Aorta (tissue), 5 donors: ENCODE measurements around the gene CD33. TPM values are rescaled to one million over a fixed set of nuclear protein-coding genes. Genes with fewer than 3 reads are reported as not detected.
A peak's percentile ranks its signal among the peaks of the same experiment; 100 is the strongest.
"Not testable (repeated sequence)": the region's sequence is repeated elsewhere in the genome, so short reads cannot be mapped to it uniquely, and the experiment has no call there.

Source experiments
- ATAC-seq: fragments of 200-7000 bp; cut with Tn5 transposase; one replicate; pipeline ENCODE4 v1.9.1; 2022; ENCODE audit warnings: moderate library complexity; ENCODE audit not compliant: low FRiP score
- DNase-seq, 2 donors: peaks; one replicate each; pipeline ENCODE4 v3.0.0-alpha.2; 2020
- H3K27ac ChIP-seq, 2 donors: one replicate each; pipeline ENCODE4 v1.5.1; 2013; ENCODE audit warnings: low read length in 2 of 2, mild to moderate bottlenecking in 2 of 2, moderate library complexity in 2 of 2, control low read depth in 1 of 2, inconsistent platforms in 1 of 2, low read depth in 1 of 2
- H3K27me3 ChIP-seq, 2 donors: one replicate each; pipeline ENCODE4 v1.6.1; 2013; ENCODE audit warnings: control low read depth in 1 of 2, low read length in 1 of 2, mild to moderate bottlenecking in 1 of 2, moderate library complexity in 1 of 2; ENCODE audit not compliant: insufficient read depth in 2 of 2, control insufficient read depth in 1 of 2
- H3K36me3 ChIP-seq, 2 donors: one replicate each; pipeline ENCODE4 v1.6.1; 2013; ENCODE audit warnings: control low read depth in 1 of 2, low read length in 1 of 2, mild to moderate bottlenecking in 1 of 2; ENCODE audit not compliant: insufficient read depth in 2 of 2, control insufficient read depth in 1 of 2
- H3K4me1 ChIP-seq, 2 donors: one replicate each; pipeline ENCODE4 v1.6.1; 2013; ENCODE audit warnings: low read length in 2 of 2, control low read depth in 1 of 2, mild to moderate bottlenecking in 1 of 2, moderate library complexity in 1 of 2; ENCODE audit not compliant: insufficient read depth in 2 of 2, control insufficient read depth in 1 of 2
- H3K4me3 ChIP-seq, 2 donors: one replicate each; pipeline ENCODE4 v1.5.1; 2013; ENCODE audit warnings: low read length in 2 of 2, control low read depth in 1 of 2, mild to moderate bottlenecking in 1 of 2
- H3K9me3 ChIP-seq: one replicate; pipeline ENCODE4 v1.6.1; 2013; ENCODE audit warnings: mild to moderate bottlenecking, low read length; ENCODE audit not compliant: control insufficient read depth
- WGBS, 2 donors: extraction: QIAGEN DNeasy Blood & Tissue Kit; methylation state at CpG; one replicate each; pipeline ENCODE4 v1.1.7; 2013; 5-methylcytosine and 5-hydroxymethylcytosine counted together
- intact Hi-C, 2 donors: fragments of 100-400 bp; cut with DNase I; formaldehyde crosslinking; loops; one replicate each; pipeline versions ENCODE4 v1.14.2 to v1.15.0; 2022
- polyA plus RNA-seq, 2 donors: library from polyadenylated mRNA; stranded (reverse); fragments of 200-250 nt; gene quantifications; one replicate each; pipeline ENCODE4 v1.2.3, GENCODE V29; 2013
- total RNA-seq, 2 donors: library from RNA; stranded (reverse); fragmentation: NEBNext Ultra II Directional; extraction: Animal tissue kit (Norgen Biotek cat#: 25700); gene quantifications; one replicate each; pipeline ENCODE4 v1.2.1, GENCODE V29; 2021
- donor health status: healthy with polysubstance abuse.
- donor health status: Bipolar disorder and iron deficiency.
- donor health status: DM: no; HTN: no; CAD: no.
- donor health status: DM: no; HTN: no; CAD: no.
- donor health status: DM: yes; HTN: yes; CAD: no.

CD33 gene
- total and polyA plus RNA-seq, 4 donors, result 1.4 to 15.0 (median 7.8) TPM

DNA sequence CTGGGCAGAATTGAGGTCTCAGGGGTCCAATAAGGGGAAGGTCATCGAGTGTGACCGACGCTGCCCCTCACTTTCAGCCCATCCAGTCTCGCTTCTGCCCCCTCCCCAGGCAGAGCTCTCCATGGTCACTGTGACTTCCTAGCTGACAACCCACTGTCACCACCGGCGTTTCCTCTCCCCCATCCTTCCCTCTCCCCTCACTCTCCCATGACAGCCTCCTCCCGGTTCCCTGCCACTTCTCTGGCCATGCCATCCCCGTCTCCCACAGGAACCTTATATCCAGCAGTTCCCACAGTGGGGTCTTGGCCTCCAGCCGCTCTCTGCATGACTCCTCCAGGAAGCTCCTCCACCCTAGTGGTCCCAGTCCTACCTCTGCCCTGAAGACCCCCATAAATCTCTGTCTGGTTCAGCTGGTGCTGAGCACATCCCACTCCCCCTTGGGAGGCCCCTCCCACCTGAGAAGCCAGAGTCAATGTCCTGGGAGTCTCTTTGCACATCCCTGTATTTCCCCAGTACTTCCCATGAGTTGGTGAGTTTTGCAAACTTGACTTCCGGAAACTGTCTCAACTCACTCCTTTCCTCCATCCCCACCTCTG is 24.7 kb upstream of the CD33 start:
- Histone ChIP-seq H3K4me1 (no peaks in the 10 kb centered on the region), H3K4me3 (no peak overlapping the region), H3K36me3 (no peaks in the 10 kb centered on the region), H3K27me3 (no peaks in the 10 kb centered on the region), H3K9me3 (no peaks in the 10 kb centered on the region), H3K27ac (no peak overlapping the region)
- WGBS, 2 donors, result 62 to 63% methylated on average over 9 to 10 of the region's 10 CpGs
- intact Hi-C loops, result no loop called here
- ATAC-seq (no peak), DNase-seq (no peak)

DNA sequence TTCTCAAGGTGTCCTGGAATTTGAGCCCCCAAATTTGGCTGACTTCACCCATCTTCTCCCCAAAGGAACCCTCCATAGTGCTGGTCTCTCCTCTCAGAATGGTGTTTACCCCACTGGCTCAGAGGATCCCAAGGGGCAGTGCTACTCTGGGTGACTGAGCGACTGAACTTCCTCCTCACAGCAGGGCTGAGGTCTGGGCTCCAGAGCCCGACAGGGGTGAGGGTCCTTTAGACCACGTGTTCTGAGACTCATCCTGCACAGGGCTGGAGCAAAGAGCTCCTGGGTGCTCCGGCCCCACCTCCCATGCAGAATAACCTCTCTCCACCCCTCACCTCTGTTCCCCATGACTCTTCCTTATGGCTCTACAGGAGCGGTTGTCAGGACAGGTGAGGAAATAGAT is 23.2 kb upstream of the CD33 start:
- intact Hi-C loops, result no loop called here
- no peaks in the 10 kb centered on the region for H3K4me1 ChIP-seq
- H3K36me3 ChIP-seq, result no peaks in the 10 kb centered on the region
- ATAC-seq (no peak), DNase-seq (no peak)
- no peak overlapping the region for H3K27ac ChIP-seq
- H3K4me3 ChIP-seq, result no peak overlapping the region
- H3K27me3 ChIP-seq, result no peaks in the 10 kb centered on the region
- no peaks in the 10 kb centered on the region for H3K9me3 ChIP-seq
- 57 to 61% methylated on average over 5 of the region's 5 CpGs for WGBS, 2 donors

DNA sequence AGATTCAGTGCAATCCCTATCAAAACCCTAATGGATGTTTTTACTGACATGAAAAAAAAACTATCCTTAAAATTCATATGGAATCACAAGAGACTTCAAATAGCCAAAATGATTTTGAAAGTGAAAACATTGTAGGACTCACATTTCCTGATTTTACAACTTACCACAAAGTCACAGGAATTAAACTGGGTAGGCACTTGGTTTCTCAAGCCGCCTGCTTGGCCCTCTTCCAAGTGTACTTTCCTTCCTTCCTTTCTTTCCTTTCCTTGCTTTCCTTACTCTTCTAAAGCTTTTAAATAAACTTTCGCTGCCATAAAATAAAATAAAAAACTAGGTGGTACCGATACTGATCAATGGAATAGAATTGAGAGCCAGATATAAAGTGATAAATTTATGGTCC is 21.0 kb upstream of the CD33 start:
- no peaks in the 10 kb centered on the region for H3K36me3 ChIP-seq
- DNase-seq, result no peak
- H3K4me3 ChIP-seq, result no peak overlapping the region
- 62 to 67% methylated on average over 3 of the region's 3 CpGs for WGBS, 2 donors
- H3K27me3 ChIP-seq, result no peaks in the 10 kb centered on the region
- H3K4me1 ChIP-seq, result no peaks in the 10 kb centered on the region
- peaks cover 1% of the 10 kb centered on the region for H3K9me3 ChIP-seq
- no peak for ATAC-seq
- intact Hi-C loops, result no loop called here
- no peak overlapping the region for H3K27ac ChIP-seq

DNA sequence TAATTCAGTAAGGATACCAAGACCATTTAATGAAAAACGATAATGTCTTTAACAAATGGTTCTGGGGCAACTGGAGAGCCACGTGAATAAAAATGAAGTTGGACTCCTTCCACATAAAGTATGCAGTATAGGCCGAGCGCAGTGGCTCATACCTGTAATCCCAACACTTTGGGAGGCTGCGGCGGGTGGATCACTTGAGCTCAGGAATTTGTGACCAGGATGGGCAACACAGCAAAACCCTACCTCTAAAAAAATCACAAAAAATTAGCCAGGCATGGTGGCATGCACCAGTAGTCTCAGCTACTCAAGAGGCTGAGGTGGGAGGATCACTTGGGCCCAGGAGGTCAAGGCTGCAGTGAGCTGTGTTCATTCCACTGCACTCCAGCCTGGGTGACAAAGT is 20.6 kb upstream of the CD33 start:
- no peak for ATAC-seq
- 73 to 79% methylated on average over 6 of the region's 6 CpGs for WGBS, 2 donors
- H3K9me3 ChIP-seq, result peaks cover 2% of the 10 kb centered on the region
- no peak overlapping the region for H3K4me3 ChIP-seq
- no peaks in the 10 kb centered on the region for H3K36me3 ChIP-seq
- no peaks in the 10 kb centered on the region for H3K4me1 ChIP-seq
- no peak overlapping the region for H3K27ac ChIP-seq
- peak in 1 of 2 donors; percentile 27 for DNase-seq
- H3K27me3 ChIP-seq, result no peaks in the 10 kb centered on the region
- intact Hi-C loops, result no loop called here

DNA sequence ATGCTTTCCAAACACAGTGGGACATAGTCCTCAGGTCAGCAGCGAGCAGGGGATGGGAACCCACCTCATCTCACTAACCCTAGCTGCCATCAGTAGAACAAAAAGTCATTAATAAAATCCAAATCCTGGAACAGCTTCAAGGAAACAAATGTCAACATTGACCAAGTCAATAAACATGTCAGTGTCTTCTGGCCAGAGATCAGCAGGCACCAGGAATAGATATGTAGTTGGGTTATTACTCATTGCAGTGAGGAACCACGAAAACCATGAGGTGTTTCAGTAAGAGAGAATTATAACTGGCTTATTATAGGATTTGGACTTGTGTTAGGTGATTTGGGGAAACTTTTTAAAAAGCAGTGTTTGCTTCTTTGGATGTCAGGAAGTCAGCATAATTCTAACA is 17.1 kb upstream of the CD33 start:
- intact Hi-C loops, result no loop called here
- no peak overlapping the region for H3K27ac ChIP-seq
- no peaks in the 10 kb centered on the region for H3K4me1 ChIP-seq
- no peak for DNase-seq
- no peaks in the 10 kb centered on the region for H3K36me3 ChIP-seq
- 64% methylated on average over 2 of the region's 2 CpGs for WGBS, 2 donors
- peaks cover 2% of the 10 kb centered on the region for H3K9me3 ChIP-seq
- no peaks in the 10 kb centered on the region for H3K27me3 ChIP-seq
- no peak overlapping the region for H3K4me3 ChIP-seq
- ATAC-seq, result no peak

DNA sequence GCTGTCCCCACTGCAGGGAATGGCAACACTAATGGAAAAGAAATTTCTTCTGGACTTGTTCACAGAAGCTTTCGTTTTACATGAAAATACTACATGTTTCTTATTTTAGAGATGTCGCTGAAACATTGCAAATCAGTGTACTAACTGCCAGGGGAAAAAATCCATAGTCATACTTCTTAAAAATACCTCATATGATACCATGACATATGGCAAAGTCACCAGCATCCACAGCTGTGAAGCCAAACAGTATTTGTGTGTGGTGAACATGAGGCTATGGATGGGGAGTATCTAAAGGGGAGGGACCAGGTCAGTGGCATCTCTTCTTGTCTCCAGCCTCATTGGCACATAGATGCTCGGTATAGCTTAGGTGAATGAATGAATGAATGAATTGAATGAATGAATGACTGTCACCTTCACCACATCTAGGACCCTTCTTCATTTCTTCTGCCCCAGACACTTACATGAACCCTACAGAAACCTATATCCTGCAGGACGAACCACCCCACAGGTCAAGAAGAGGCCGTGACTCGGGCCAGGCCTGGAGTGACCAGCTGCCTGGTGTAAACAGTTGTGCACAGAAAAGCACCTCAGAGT is 14.6 kb upstream of the CD33 start:
- peaks cover 2% of the 10 kb centered on the region for H3K9me3 ChIP-seq
- intact Hi-C loops, result no loop called here
- no peaks in the 10 kb centered on the region for H3K27me3 ChIP-seq
- peak in 1 of 2 donors; percentile 38 for DNase-seq
- H3K27ac ChIP-seq, result no peak overlapping the region
- no peak overlapping the region for H3K4me3 ChIP-seq
- no peaks in the 10 kb centered on the region for H3K4me1 ChIP-seq
- no peaks in the 10 kb centered on the region for H3K36me3 ChIP-seq
- WGBS, 2 donors, result 76 to 81% methylated on average over 6 of the region's 6 CpGs
- no peak for ATAC-seq

DNA sequence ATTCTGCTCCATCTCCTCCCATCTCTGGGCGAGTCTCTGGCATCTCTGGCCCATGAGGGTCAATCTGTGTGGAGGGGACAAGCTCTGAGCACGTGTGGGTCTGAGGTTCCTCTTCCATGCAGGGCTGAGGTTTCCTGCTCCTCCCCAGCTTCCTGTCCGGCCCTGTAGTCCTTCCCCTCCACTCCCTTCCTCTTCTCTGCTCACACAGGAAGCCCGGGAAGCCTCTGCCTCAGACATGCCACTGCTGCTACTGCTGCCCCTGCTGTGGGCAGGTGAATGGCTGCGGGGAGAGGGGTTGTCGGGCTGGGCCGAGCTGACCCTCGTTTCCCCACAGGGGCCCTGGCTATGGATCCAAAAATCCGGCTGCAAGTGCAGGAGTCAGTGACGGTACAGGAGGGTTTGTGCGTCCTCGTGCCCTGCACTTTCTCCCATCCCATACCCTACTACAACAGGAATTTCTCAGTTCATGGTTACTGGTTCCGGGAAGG is 14.0 kb upstream of the CD33 start:
- H3K4me1 ChIP-seq, H3K27me3 ChIP-seq, H3K9me3 ChIP-seq, intact Hi-C loops, H3K4me3 ChIP-seq, H3K27ac ChIP-seq, H3K36me3 ChIP-seq: not testable (repeated sequence)
- 60 to 67% methylated on average over 13 of the region's 13 CpGs for WGBS, 2 donors
- ATAC-seq, result peak; percentile 52
- DNase-seq, result peak; percentile 70 to 75

DNA sequence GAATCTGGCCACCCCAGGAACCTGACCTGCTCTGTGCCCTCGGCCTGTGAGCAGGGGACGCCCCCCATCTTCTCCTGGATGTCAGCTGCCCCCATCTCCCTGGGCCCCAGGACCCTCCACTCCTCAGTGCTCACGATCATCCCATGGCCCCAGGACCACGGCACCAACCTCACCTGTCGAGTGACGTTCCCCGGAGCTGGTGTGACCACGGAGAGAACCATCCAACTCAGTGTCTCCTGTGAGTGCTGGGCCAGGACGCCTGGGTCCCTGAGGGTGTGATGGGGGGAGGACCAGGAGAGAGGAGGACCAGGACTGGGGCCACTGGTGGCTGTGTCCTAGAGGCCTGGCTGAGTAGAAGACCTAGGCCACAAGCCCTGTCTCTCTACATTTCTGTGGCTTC is 13.0 kb upstream of the CD33 start:
- Histone ChIP-seq H3K9me3 (peaks cover 2% of the 10 kb centered on the region), H3K27ac (no peak overlapping the region), H3K4me3 (no peak overlapping the region), H3K27me3 (peaks cover 0 to under 1% of the 10 kb centered on the region in 2 donors), H3K4me1 (no peaks in the 10 kb centered on the region), H3K36me3 (no peaks in the 10 kb centered on the region)
- intact Hi-C loops, result no loop called here
- DNase-seq, result peak in 1 of 2 donors; percentile 69
- 80 to 83% methylated on average over 9 of the region's 9 CpGs for WGBS, 2 donors
- no peak for ATAC-seq

DNA sequence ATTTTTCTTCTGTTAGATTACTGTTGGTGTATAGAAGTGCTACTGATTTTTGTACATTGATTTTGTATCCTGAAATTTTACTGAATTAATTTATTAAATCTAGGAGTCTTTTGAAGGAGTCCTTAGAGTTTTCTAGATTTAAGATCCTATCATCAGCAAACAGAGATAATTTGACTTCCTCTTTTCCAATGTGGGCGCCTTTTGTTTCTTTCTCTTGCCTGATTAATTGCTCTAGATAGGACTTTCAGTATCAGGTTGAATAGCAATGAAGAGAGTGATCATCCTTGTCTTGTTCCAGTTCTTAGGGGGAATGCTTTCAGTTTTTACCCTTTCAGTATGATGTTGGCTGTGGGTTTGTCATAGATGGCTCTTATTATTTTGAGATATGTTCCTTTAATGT is 5.6 kb upstream of the CD33 start:
- Histone ChIP-seq H3K27me3 (peaks cover 0 to 2% of the 10 kb centered on the region in 2 donors), H3K4me3 (no peak overlapping the region), H3K4me1 (no peaks in the 10 kb centered on the region), H3K36me3 (no peaks in the 10 kb centered on the region), H3K27ac (no peak overlapping the region), H3K9me3 (peaks cover 4% of the 10 kb centered on the region)
- ATAC-seq (no peak), DNase-seq (no peak)
- intact Hi-C loops, result no loop called here
- 77% methylated on average over 1 of the region's 1 CpG for WGBS, 2 donors
